Activated CD4-positive, alpha-beta T cell treated with anti-CD3 and anti-CD28 coated beads for 36 hours (primary cell): ENCODE results near the gene BAZ2A. TPM values are rescaled to one million over a fixed set of nuclear protein-coding genes. Genes with fewer than 3 reads are reported as not detected.
A peak's percentile ranks its signal among the peaks of the same experiment; 100 is the strongest.
"Not testable (repeated sequence)": the region's sequence is repeated elsewhere in the genome, so short reads cannot be mapped to it uniquely, and the experiment has no call there.

Experiments used
- ATAC-seq: fragments of 200-7000 bp; cut with Tn5 transposase; one replicate; pipeline ENCODE4 v1.10.0; 2021; ENCODE audit warnings: mild to moderate bottlenecking, moderate library complexity
- CTCF ChIA-PET: fragments of 350-600 bp; sonication (Branson Sonifier 250); formaldehyde crosslinking; loops from one replicate; lab custom pipeline; 2021; ENCODE audit warnings: antibody characterized with exemption; lab: Charles Lee
- POLR2A ChIA-PET: fragments of 350-600 bp; sonication (Branson Sonifier 250); formaldehyde crosslinking; loops from one replicate; lab custom pipeline; 2021; ENCODE audit warnings: antibody characterized with exemption, inconsistent platforms; lab: Charles Lee
- DNase-seq: peaks from one replicate; pipeline ENCODE4 v3.0.0-alpha.2; 2020
- H3K27ac Mint-ChIP-seq: one replicate; pipeline ENCODE4 v1.8.0; 2021; ENCODE audit warnings: mixed read lengths
- H3K27me3 Mint-ChIP-seq: one replicate; pipeline ENCODE4 v1.8.0; 2021; ENCODE audit warnings: mixed read lengths
- H3K36me3 Mint-ChIP-seq: one replicate; pipeline ENCODE4 v1.8.0; 2021; ENCODE audit warnings: low read depth, mixed read lengths
- H3K4me1 Mint-ChIP-seq: one replicate; pipeline ENCODE4 v1.8.0; 2021; ENCODE audit warnings: mixed read lengths
- H3K4me3 Mint-ChIP-seq: one replicate; pipeline ENCODE4 v1.8.0; 2021; ENCODE audit warnings: mild to moderate bottlenecking, moderate library complexity, mixed read lengths
- H3K9me3 Mint-ChIP-seq: one replicate; pipeline ENCODE4 v1.8.0; 2021; ENCODE audit warnings: low read depth, mixed read lengths
- intact Hi-C, 2 experiments: fragments of 100-400 bp; cut with DNase I in 1 of 2; cut with micrococcal nuclease in 1 of 2; formaldehyde crosslinking; loops; one replicate each; pipeline versions ENCODE4 v1.14.2 to v1.15.1; 2022 to 2024; cut with DNase I, micrococcal nuclease
- total RNA-seq, 2 experiments: library from RNA; stranded (reverse); gene quantifications; one replicate each; pipeline ENCODE4 v1.2.3, GENCODE V29; 2021

The BAZ2A gene
- total RNA-seq, 2 experiments from 2014 or later, result 79.4 to 129 TPM

DNA sequence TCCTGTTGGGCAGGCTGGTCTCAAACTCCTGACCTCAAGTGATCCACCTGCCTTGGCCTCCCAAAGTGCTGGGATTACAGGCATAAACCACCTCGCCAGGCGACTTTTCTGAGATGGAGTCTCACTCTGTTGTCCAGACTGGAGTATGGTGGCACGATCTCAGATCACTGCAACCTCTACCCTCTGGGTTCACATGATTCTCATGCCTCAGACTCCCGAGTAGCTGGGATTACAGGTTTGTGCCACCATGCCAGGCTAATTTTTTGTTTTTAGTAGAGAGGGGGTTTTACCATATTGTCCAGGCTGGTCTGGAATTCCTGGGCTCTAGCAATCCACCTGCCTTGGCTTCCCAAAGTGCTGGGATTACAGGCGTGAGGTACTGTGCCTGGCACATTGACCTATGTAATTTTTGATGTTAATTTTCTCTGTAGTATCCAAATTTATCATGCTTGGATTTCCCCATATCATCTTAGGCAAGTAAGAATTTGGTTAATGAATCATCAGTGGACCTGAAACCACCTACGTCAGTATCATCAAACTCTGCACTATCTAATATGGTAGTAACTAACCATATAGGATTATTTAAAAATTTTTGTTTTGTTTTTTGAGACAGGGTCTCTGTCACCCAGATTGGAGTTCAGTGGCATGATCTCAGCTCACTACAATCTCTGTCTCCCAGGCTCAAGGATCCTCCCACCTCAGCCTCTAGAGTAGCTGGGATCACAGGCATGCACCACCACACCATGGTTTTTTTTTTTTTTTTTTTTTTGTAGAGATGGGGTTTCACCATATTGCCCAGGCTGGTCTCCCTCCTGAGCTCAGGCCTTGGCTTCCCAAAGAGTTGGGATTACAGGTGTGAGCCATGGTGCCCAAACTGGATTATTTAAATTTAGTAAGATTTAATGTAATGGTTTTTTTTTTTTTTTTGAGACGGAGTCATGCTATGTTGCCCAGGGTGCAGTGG lies 27.6 kb upstream of the BAZ2A start:
- H3K4me3 Mint-ChIP-seq, result no peak overlapping the region

DNA sequence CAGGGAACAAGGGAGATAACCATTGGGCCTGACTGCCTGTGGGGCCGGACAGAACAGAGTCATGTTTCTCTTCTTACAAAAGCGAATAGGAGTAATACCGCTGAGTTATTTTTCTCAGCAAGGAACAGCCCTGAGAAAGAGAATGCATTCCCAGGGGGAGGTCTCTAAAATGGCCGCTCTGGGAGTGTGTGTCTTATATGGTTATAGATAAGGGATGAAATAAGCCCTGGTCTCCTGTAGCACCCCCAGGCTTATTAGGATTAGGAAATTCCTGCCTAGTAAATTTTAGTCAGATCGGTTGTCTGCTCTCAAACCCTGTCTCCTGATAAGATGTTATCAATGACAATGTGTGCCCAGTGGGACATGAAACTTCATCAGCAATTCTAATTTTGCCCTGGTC lies 23.7 kb upstream of the BAZ2A start:
- peaks cover 13% of the 10 kb centered on the region for H3K4me1 Mint-ChIP-seq
- H3K27ac Mint-ChIP-seq, intact Hi-C loops, H3K4me3 Mint-ChIP-seq, DNase-seq, ATAC-seq, H3K27me3 Mint-ChIP-seq, POLR2A ChIA-PET, H3K36me3 Mint-ChIP-seq: not testable (repeated sequence)
- peaks cover 13% of the 10 kb centered on the region for H3K9me3 Mint-ChIP-seq
- CTCF ChIA-PET, result interaction anchor here (0.6 to 1.1 kb wide), 2 partner anchors 15 to 132 kb away, joined by 3 read pairs; partner anchors contain the start of gene RBMS2

More for the DNA sequence above, 27.6 kb upstream of the BAZ2A start:
- DNase-seq (no peak), ATAC-seq (peak; percentile 94)
- peaks cover 10% of the 10 kb centered on the region for H3K36me3 Mint-ChIP-seq
- ChIA-PET POLR2A (interaction anchor here (0.6 to 1.0 kb wide), 4 partner anchors 11 to 91 kb away, joined by 3 to 8 read pairs (median 4); no protein-coding TSS in a partner anchor), CTCF (interaction anchor here (0.7 to 1.9 kb wide), 5 partner anchors 13 to 561 kb away, joined by 3 to 7 read pairs (median 4); no protein-coding TSS in a partner anchor)
- peak overlapping the region; percentile 72 for H3K27ac Mint-ChIP-seq
- H3K9me3 Mint-ChIP-seq, result peaks cover 10% of the 10 kb centered on the region
- H3K4me1 Mint-ChIP-seq, result peaks cover 16% of the 10 kb centered on the region
- H3K27me3 Mint-ChIP-seq, result no peaks in the 10 kb centered on the region
- intact Hi-C loops, result loop anchor here (1.0 to 2.0 kb wide), 2 partner anchors 11 to 13 kb away; partner anchors contain the start of gene ATP5F1B (in 1 of the 2)

DNA sequence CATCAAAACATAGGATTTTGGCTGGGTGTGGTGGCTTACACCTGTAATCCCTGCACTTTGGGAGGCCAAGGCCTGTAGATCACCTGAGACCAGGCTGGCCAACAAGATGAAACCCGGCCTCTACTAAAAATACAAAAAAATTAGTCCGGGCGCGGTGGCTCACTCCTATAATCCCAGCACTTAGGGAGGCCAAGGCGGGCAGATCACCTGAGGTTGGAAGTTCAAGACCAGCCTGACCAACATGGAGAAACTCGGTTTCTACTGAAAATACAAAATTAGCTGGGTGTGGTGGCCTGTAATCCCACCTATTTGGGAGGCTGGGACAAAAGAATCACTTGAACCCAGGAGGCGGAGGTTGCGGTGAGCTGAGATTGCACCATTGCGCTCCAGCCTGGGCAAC lies 17.9 kb upstream of the BAZ2A start:
- DNase-seq, H3K9me3 Mint-ChIP-seq, ATAC-seq, H3K27me3 Mint-ChIP-seq, H3K27ac Mint-ChIP-seq, POLR2A ChIA-PET, H3K4me3 Mint-ChIP-seq: not testable (repeated sequence)
- peaks cover 27% of the 10 kb centered on the region for H3K36me3 Mint-ChIP-seq
- CTCF ChIA-PET, result interaction anchor here (5.7 kb wide), 1 partner anchor 12 kb away, joined by 33 read pairs; no protein-coding TSS in a partner anchor
- H3K4me1 Mint-ChIP-seq, result peaks cover 22% of the 10 kb centered on the region
- intact Hi-C loops, result loop anchor here in 1 of 2 experiments (5.0 kb wide), 1 partner anchor 531 kb away; the partner anchor contains the start of genes RPL41 and ZC3H10

DNA sequence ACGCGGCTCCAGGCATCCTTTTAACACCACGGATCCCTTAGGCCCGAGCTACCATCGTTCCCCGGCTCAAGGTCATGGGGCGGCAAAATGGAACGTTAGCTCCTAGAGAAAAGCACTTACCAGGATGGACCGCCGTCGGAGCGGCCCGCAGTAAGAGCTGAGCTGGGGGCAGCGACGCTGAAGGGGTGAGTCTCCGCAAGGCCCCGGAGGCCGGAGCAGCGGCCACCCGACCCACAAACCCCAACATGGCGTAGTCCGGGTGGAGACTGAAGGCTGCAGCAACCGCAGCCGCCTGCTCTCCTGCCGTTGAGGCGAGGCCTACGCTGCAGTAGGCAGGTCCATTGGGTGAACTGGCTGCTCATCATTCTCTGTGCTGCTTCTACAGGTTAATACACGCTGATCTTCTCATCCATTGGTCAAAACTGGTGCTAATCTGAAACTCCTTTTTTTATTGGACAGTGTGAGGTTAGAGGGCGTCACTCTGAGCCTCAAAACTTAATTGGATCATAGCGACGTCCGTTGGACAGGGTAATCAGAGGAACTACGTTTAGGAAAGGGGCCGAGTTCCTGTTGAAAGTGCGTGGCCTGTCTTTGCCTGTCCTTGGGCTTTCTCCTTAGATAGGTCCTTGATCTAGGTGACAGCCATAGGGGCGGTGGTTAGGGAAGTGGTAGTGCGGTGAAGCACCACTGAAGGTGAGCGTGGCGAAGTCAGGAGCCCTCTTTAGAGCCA lies 15.8 kb upstream of the BAZ2A start, which contains the start of gene ATP5F1B:
Gene ATP5F1B (minus strand): TSS at position 268 of the 730 bp plus-strand sequence. CDS start 21 bp downstream, at position 247.
- ChIA-PET CTCF (interaction anchor here (1.0 to 5.7 kb wide), 3 partner anchors 10 to 80 kb away, joined by 3 to 33 read pairs (median 5); partner anchors contain the start of gene NACA), POLR2A (interaction anchor here (0.6 to 2.0 kb wide), 5 partner anchors 10 to 79 kb away, joined by 3 to 17 read pairs (median 3); partner anchors contain the start of gene NACA)
- intact Hi-C loops, result loop anchor here (1.0 to 5.0 kb wide), 9 partner anchors 10 to 529 kb away; partner anchors contain the start of genes NACA (in 2 of the 2), PTGES3 (in 2 of the 2), PRIM1 (in 1 of the 2) and RPL41 (in 1 of the 2)
- DNase-seq (peak; percentile 95), ATAC-seq (peak; percentile 99)
- Mint-ChIP-seq H3K4me1 (peaks cover 30% of the 10 kb centered on the region), H3K4me3 (peak within 1 kb of the TSS; percentile 95), H3K27ac (peak within 1 kb of the TSS; percentile 95), H3K36me3 (peaks cover 41% of the 10 kb centered on the region), H3K9me3 (no peaks in the 10 kb centered on the region), H3K27me3 (no peaks in the 10 kb centered on the region)

DNA sequence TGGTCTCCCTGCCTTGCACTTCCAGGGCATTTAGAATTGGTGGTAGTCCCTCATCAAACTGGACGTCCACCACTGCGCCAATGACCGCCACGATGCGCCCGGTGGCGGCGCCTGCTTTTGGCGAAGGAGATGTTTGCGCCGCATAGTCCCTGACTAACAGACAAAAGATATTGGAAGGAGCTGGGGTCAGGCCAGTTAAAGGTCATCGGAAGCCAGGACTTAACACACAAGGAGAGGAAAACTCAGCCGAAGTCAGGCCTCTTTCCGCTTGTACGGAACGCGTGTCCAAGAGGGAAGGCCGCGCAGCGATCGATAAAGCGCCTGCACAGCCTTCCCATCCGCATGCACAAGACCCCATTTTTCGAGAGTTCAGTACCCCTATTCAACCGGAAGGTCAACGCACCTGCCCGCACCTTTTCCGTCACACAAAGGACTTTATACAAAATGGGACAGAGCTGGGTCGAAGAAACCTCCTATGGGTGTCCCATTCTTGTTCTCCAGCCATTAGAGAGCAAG lies 15.1 kb upstream of the BAZ2A start:
- Mint-ChIP-seq H3K36me3 (peaks cover 46% of the 10 kb centered on the region), H3K4me1 (peaks cover 30% of the 10 kb centered on the region), H3K4me3 (peak overlapping the region; percentile 95), H3K27ac (peak overlapping the region; percentile 95), H3K27me3 (no peaks in the 10 kb centered on the region), H3K9me3 (no peaks in the 10 kb centered on the region)
- CTCF ChIA-PET, result interaction anchor here (1.0 to 5.7 kb wide), 2 partner anchors 9 to 17 kb away, joined by 3 to 33 read pairs; no protein-coding TSS in a partner anchor
- POLR2A ChIA-PET, result interaction anchor here (0.6 to 2.0 kb wide), 3 partner anchors 9 to 80 kb away, joined by 3 to 17 read pairs (median 3); partner anchors contain the start of gene NACA
- DNase-seq (peak; percentile 27), ATAC-seq (no peak)
- intact Hi-C loops, result loop anchor here (1.0 to 5.0 kb wide), 3 partner anchors 14 to 528 kb away; partner anchors contain the start of genes PRIM1 (in 1 of the 2), RPL41 (in 1 of the 2) and ZC3H10 (in 1 of the 2)

GRCh38 chr12:56644654-56645053 lies 14.5 kb upstream of the BAZ2A start:
- H3K4me3 Mint-ChIP-seq, result peak overlapping the region; percentile 95
- POLR2A ChIA-PET, result interaction anchor here (2.0 kb wide), 1 partner anchor 9 kb away, joined by 17 read pairs; no protein-coding TSS in a partner anchor
- peaks cover 34% of the 10 kb centered on the region for H3K4me1 Mint-ChIP-seq
- ATAC-seq, result no peak
- peaks cover 52% of the 10 kb centered on the region for H3K36me3 Mint-ChIP-seq
- CTCF ChIA-PET, result interaction anchor here (0.7 to 5.7 kb wide), 2 partner anchors 9 to 46 kb away, joined by 3 to 33 read pairs; no protein-coding TSS in a partner anchor
- H3K9me3 Mint-ChIP-seq, result no peaks in the 10 kb centered on the region
- H3K27ac Mint-ChIP-seq, result peak overlapping the region; percentile 95
- no peak for DNase-seq
- H3K27me3 Mint-ChIP-seq, result no peaks in the 10 kb centered on the region
- intact Hi-C loops, result loop anchor here (1.0 to 5.0 kb wide), 3 partner anchors 14 to 527 kb away; partner anchors contain the start of genes PRIM1 (in 1 of the 2), RPL41 (in 1 of the 2) and ZC3H10 (in 1 of the 2)

GRCh38 chr12:56641219-56641618 lies 11.1 kb upstream of the BAZ2A start:
- H3K4me1 Mint-ChIP-seq, result peaks cover 54% of the 10 kb centered on the region
- ChIA-PET CTCF (no interaction called here), POLR2A (no interaction called here)
- H3K36me3 Mint-ChIP-seq, result peaks cover 74% of the 10 kb centered on the region
- no peak for ATAC-seq
- no peak overlapping the region for H3K27ac Mint-ChIP-seq
- no peaks in the 10 kb centered on the region for H3K27me3 Mint-ChIP-seq
- H3K9me3 Mint-ChIP-seq, result no peaks in the 10 kb centered on the region
- DNase-seq, result no peak
- intact Hi-C loops, result no loop called here
- no peak overlapping the region for H3K4me3 Mint-ChIP-seq

DNA sequence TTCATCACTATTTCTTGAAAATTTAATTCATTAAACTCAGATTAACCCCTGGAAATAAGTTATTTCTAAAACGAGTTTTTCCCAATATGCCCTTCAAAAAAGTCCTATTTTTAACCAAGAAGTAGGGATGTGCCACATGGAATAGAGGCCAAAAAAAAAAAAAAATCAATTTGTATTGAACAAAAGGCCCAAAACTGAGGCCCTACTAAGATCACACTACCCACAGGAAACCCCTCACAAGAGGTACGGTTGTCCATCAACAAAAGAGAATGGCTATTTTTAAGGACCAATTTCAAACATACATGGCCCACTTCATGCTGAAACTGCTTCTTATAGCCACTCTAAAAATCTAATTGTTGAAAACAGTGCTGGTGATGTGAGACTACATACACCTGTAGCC lies 7.5 kb upstream of the BAZ2A start:
- H3K4me3 Mint-ChIP-seq, result no peak overlapping the region
- POLR2A ChIA-PET, result no interaction called here
- intact Hi-C loops, result loop anchor here (2.0 to 10.0 kb wide), 12 partner anchors 51 to 1117 kb away; partner anchors contain the start of genes CDK4 (in 1 of the 2), DDIT3 (in 1 of the 2), MARCHF9 (in 1 of the 2) and MBD6 (in 1 of the 2)

DNA sequence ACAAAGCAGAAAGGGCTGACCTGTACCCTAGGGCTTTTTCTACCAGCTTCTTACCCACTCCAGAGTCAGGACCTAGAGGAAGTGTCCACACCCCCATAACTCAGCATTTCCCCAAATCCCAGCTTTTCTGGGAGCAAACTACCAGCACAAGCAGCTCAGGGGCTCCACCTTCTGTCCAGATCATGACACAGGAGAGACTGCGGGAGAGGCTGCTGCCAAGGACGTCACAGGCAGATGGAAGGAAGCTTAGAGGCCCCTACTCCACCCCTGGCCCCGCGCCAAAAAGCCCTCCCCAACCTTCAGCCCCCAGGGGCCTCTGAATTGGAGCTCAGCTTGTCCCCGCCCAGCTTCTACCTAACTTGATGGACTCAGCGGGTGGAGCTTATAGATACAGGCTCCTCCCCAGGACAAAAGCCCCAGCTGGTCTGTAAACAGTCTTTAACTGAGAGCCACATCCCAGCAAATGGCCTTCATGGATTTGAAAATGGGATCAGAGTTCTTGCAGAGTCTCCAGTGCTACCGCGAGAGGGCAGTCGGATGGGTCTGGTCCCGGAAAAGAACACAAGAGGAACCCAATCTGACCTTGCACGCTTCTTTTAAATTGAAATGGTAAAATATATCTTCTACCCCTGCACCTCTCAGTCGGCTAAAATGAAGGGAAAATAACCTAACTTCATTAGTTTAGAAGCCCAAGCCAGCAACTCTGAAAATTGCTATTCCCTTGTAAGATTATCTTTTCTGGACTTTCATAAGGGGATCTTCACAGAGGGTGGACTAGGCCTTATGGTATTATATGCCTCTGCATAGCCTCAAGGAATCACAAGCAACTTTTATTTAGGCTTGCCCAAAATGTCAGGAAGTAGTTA lies 6.8 kb upstream of the BAZ2A start:
- intact Hi-C loops, result loop anchor here (1.0 to 10.0 kb wide), 18 partner anchors 9 to 1118 kb away; partner anchors contain the start of genes NACA (in 2 of the 2), PTGES3 (in 2 of the 2), CDK4 (in 1 of the 2) and DDIT3 (in 1 of the 2)
- H3K27me3 Mint-ChIP-seq, result no peaks in the 10 kb centered on the region
- H3K36me3 Mint-ChIP-seq, result peaks cover 37% of the 10 kb centered on the region
- H3K4me1 Mint-ChIP-seq, result peaks cover 60% of the 10 kb centered on the region
- peak; percentile 73 for ATAC-seq
- CTCF ChIA-PET, result interaction anchor here (0.7 to 3.1 kb wide), 36 partner anchors 8 to 697 kb away, joined by 3 to 33 read pairs (median 4); partner anchors contain the start of genes ATP5F1B, NACA, PTGES3 and RBMS2
- no peaks in the 10 kb centered on the region for H3K9me3 Mint-ChIP-seq
- POLR2A ChIA-PET, result interaction anchor here (0.5 to 2.2 kb wide), 15 partner anchors 8 to 819 kb away, joined by 3 to 19 read pairs (median 7); partner anchors contain the start of genes ATP5F1B, NACA, ORMDL2 and PTGES3
- peak overlapping the region; percentile 92 for H3K27ac Mint-ChIP-seq
- peak; percentile 98 for DNase-seq
- peak overlapping the region; percentile 87 for H3K4me3 Mint-ChIP-seq

More for the DNA sequence above, 7.5 kb upstream of the BAZ2A start:
- DNase-seq, result no peak
- Mint-ChIP-seq H3K27ac (peak overlapping the region; percentile 92), H3K27me3 (no peaks in the 10 kb centered on the region), H3K36me3 (peaks cover 45% of the 10 kb centered on the region), H3K4me1 (peaks cover 60% of the 10 kb centered on the region), H3K9me3 (no peaks in the 10 kb centered on the region)
- no peak for ATAC-seq
- CTCF ChIA-PET, result interaction anchor here (1.1 to 1.4 kb wide), 2 partner anchors 8 to 49 kb away, joined by 3 to 4 read pairs; no protein-coding TSS in a partner anchor
